ENCODE measurements around the gene DTNBP1.

DNA sequence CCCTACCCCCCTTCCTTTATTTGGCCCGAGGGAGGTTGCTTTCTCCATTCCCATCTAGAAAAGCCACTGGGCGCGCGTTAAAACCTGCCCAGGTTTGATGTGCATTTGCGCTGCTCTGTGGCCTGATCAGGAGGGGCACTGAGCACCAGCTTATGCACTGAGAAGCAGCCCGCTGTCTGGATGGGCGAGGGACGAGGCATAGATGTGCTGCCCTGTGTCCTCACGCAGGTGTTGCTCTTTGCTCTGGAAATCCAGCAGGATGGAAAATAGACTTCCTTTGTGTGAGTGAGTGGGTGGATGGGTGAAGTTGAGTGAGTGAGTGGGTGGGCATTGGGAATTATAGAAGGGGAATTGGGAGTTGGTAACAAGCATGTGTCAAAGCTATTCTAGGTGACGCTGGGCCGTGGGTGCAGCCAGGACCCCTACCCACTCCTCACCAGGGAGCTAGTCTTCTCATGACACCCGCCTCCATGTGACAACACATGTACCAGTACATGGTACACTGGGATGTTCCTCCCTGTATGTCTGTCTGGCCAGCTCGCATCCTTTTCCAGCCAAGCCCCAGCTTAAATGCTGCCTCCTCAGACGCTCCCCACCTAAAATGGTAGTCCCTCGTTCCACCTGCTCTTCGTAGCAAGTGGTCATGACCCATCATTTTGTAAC lies 162.6 kb downstream of the DTNBP1 start:
- TF ChIP-seq CTCF (conservative IDR thresholded peaks at IDR 0.05; ENCODE audit: low read length): no peak
- TF ChIP-seq EZH2phosphoT487 (IDR thresholded peaks at IDR 0.05; ENCODE audit: borderline replicate concordance, low read depth, low read length): no peak

Data from OCI-LY7 (cell line).